HG02571 (cell line): Measurements from ENCODE around the gene SSR3.

Source experiments
- ATAC-seq: cut with Tn5 transposase; IDR thresholded peaks from one replicate; pipeline ENCODE4 v1.9.1; 2021; ENCODE audit warnings: mild to moderate bottlenecking, moderate library complexity; ENCODE audit not compliant: unreplicated experiment

SSR3 gene

GRCh38 chr3:156539051-156539450 is 15.9 kb downstream of the SSR3 start:
- no peak for ATAC-seq

DNA sequence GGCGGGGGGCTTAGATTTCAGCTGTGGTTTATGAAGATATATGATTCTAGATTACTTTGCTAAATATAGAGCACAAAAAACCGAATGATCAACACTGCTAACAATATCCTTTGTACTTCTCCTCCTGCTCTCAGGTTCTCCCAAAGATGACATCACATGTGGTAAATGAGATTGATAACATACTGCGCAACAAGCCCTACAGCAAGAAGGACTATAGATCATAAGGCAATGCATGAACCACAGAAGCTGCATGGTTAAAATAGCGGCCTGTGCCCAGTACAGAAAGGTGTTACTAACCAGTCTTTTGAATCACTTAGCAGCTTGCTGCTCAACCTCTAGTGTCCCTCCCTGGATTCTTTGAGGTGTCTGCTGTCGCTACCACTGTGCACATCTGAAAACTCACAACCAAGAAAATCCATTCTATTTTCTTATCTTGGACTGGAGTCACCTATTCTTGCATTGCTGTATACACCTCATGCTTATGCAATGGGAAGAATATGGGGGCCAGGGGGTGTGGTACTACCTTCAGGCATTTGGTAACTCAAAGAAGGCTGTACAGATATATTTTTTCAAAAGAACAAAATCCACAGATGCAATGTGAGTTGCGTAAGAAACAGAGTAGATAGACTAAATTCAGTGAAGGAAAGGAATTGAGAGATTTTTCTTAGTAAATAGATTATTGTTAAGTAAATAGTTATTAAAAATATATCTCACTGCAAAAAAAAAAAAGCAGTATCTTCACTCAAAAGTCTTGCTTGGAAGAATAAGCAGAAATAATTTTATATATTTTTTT is 18.2 kb downstream of the SSR3 start:
- ATAC-seq, result no peak

DNA sequence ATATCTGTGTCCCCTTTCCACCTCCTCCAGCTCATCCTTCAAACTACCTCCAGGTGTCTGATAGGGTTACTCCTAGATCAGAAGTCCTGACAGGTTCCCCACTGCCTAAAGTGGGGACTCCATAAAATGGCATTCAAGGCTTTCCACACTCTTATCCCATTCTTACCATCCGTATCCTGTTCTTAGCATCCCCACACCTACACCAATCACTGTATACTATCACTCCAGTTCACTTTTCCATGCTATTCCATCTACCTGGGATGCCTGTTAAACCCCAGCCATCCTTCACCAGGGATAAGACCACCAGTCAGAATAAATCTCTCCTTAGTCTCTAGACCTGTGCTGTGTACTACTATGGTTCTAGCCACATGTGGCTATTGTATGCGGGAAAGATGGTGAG is 19.1 kb downstream of the SSR3 start:
- no peak for ATAC-seq

- ATAC-seq, result no peak
Measured at GRCh38 chr3:156535162-156535627, 19.7 kb downstream of the SSR3 start.

DNA sequence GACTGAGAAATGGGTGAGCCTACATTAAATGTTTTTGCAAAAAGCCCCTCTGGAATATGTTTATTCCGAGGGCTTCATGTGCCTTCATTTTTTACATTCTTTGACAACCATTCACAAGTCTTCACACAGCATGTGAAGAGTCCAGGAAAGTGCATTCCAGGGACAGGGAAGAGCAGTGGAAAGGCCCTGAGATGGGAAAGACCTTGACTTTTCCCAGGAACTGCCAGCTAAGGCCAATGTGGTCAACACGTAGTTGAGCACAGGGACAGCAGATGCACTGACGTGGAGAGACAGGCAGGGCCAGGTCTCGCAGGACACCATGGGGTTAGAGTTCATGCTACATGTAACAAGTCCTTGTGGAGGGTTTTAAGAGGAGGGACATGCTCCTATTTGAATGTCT is 21.7 kb downstream of the SSR3 start:
- no peak for ATAC-seq

GRCh38 chr3:156532730-156533129 is 22.2 kb downstream of the SSR3 start:
- no peak for ATAC-seq

GRCh38 chr3:156530980-156531379 is 23.9 kb downstream of the SSR3 start:
- ATAC-seq, result no peak

DNA sequence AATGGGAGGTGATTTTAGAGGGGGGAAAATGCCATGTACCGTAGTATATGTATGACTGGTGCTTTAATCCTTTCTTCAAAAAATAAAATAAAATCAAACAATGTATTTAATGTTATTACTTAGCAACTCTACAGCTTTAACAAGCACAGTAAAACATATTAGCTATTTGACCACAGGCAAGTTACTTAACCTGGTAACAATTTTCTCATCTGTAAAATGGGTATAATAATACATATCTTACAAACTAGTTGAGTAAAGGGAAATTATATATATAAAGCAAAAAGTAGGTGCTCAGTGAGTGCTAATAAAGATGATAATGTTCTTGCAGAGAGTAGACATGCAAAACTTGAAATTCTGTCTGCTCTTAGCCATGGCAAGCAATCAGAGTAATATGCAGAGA is 27.9 kb downstream of the SSR3 start:
- no peak for ATAC-seq

DNA sequence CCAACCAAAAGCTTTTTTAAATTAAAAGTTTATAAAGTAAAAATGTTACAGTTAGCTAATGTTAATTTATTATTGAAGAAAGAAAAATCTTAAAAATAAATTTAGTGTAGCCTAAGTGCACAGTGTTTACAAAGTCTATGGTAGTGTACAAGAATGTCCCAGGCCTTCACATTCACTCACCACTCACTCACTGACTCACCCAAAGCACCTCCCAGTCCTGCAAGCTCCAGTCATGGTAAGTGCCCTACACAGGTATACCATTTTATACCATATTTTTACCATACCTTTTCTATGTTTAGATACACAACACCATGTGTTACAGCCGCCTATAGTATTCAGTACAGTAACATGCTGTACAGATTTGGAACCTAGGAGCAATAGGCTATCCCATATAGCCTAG is 29.1 kb downstream of the SSR3 start:
- no peak for ATAC-seq

GRCh38 chr3:156522673-156523072 is 32.2 kb downstream of the SSR3 start:
- ATAC-seq, result no peak

GRCh38 chr3:156519758-156520162 is 35.2 kb downstream of the SSR3 start:
- peak; percentile 65 for ATAC-seq

DNA sequence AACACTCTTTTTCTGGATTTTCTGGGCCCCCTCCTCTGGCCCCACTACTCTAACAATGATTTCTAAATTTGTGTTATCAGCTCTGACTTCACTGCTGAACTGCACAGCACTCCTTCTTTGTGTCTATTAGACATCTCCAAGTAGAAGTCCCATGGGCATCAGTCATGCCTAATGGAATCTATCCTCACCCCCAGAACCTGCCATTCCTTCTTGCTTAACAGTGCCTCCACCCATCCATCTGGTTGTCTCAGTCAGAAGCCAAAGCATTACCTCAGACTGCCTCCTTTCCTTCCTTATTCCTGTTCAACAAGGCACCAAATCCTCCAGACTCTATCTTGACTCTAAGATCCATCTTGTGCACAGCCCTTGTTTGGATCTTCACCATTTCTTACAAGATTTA is 36.2 kb downstream of the SSR3 start:
- ATAC-seq, result no peak

DNA sequence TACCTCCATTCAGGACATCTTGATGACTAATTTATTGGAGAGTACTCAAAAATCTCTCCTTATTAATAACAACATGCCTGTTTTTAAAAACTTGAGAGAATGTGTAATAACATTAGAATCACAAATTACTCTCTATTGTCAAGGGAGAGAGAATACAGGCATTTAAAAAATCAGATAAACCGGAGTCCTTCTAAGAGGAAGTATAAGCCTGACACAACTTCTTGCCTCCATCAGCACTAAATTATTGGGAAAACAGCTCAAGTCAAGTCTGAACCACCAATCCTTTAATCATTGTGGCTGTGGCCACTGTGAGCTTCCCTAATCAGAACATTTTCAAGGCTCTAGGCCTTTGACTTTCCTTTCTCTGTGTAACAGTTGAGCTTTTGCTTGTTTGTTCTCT is 38.0 kb downstream of the SSR3 start:
- ATAC-seq, result no peak

DNA sequence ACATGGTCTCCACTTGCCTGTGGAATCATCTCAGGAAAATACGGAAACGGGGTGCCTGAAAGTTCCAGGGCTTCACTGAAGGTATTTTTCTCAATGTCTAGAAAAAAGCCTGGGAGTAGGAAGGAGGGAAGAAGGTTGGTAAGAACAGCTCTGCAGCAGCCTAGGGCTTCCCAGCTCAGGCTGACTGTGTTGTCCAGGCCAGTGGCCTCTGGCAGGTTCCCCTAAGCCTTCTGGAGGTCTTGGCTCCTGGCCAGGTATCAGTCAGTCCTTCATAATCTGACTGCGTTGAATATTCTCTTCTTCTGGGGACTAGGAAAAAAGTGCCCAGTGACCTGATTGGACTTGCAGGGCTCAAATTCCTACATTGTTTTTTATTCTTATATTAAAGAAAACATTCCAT is 38.6 kb downstream of the SSR3 start:
- no peak for ATAC-seq

GRCh38 chr3:156513619-156514018 is 41.3 kb downstream of the SSR3 start:
- no peak for ATAC-seq

- no peak for ATAC-seq
Measured at GRCh38 chr3:156511987-156512677, 42.8 kb downstream of the SSR3 start.

DNA sequence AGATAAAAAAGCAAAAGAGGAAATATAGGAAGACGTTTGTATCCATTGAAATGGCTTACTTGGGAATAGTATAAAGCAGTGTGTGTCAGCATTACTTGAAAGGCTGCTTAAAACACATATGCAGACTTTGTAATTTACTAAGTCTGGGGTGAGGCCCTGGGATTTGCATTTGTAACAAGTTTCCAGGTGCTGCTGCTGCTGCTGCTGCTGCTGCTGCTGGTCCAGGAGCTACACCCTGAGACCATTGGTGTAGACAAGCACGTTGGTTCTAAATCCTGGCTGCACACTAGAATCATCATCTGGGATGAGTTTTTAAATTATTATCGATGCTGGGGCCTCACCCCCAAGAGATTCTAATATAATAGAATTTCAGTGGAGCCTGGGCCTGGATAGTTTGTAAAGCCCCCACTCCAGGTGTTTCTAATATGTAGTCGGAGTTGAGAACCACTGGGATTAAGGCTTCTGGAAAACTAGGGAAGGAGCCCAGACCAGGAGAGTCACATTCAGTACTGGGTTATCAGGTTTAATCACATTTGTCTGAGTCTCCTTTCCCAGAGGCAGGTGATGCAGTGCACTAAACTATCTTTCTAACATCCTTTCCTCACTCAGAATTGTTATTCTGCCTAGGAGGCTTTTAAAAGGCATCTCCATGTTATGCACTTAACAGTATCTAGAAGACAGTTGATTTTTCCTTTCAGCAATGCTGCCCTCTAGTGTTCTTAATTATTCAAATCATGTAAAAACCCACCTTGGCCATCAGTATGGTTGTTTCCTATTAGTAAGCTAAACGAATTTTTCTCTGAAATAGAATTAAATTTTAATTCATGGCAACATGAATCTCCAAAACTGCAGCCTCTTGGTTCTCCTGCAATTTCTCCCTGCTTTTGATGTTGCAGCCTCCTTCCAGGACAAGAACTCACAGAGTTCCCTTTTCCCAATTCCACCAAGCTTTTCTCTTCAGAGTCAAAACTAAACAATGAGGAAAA is 45.4 kb downstream of the SSR3 start:
- ATAC-seq, result peak; percentile 74

DNA sequence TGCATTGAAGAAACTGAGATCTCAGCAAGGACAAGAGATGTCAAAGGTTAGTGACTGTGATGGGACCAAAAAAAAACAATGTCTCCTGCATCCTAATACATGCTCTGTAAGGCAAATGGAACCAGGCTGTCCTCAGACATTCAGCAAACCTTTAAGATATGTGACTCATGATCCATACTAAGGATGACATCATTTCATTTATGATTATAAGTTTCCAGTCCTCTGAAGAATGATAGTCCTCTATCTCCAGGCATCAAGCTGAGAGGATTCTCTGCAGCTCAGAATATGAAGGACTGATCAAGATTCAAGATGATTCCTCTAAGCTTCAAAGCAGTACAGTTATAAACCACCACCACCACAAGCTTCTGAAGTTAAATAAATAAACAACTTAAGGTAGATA is 47.6 kb downstream of the SSR3 start:
- no peak for ATAC-seq

DNA sequence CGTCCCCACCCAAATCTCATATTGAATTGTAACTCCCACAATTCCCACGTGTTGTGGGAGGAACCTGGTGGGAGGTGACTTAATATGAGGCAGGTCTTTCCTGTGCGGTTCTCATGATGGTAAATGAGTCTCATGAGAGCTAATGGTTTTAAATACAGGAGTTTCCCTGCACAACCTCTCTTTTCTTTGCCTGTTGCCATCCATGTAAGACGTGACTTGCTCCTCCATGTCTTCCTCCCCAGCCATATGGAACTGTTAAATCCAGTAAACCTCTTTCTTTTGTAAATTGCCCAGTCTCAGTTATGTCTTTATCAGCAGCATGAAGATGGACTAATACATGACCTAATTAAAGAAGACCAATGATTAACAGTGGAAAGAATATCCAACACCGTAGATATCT is 56.6 kb downstream of the SSR3 start:
- ATAC-seq, result no peak

GRCh38 chr3:156497326-156497725 is 57.6 kb downstream of the SSR3 start:
- ATAC-seq, result no peak

DNA sequence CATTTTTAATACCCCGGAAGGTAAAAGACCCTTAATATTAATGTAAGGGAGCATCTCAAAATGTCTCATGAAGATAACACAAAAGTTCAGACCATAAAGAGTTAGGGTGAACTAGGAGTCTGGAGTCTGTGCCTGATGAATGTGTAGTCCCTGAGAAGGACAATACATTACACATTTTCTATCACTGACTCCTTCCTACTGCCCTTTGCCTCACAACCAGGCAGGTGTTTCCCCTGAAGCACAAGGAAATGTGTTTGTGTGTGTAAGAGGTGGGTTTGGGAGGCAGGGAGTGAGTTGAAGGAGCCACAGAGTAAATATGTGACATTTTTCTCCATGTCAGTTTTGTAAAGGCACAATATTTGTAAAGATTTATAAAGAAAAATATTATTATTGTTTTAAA is 59.1 kb downstream of the SSR3 start:
- no peak for ATAC-seq
